Activated T-cell treated with anti-CD3 and anti-CD28 coated beads for 24 hours (primary cell): ENCODE results near the gene JAML.

Experiments
- DNase-seq: peaks from one replicate; pipeline ENCODE4 v3.0.0-alpha.2; 2020; ENCODE audit warnings: low read depth

JAML gene

DNA sequence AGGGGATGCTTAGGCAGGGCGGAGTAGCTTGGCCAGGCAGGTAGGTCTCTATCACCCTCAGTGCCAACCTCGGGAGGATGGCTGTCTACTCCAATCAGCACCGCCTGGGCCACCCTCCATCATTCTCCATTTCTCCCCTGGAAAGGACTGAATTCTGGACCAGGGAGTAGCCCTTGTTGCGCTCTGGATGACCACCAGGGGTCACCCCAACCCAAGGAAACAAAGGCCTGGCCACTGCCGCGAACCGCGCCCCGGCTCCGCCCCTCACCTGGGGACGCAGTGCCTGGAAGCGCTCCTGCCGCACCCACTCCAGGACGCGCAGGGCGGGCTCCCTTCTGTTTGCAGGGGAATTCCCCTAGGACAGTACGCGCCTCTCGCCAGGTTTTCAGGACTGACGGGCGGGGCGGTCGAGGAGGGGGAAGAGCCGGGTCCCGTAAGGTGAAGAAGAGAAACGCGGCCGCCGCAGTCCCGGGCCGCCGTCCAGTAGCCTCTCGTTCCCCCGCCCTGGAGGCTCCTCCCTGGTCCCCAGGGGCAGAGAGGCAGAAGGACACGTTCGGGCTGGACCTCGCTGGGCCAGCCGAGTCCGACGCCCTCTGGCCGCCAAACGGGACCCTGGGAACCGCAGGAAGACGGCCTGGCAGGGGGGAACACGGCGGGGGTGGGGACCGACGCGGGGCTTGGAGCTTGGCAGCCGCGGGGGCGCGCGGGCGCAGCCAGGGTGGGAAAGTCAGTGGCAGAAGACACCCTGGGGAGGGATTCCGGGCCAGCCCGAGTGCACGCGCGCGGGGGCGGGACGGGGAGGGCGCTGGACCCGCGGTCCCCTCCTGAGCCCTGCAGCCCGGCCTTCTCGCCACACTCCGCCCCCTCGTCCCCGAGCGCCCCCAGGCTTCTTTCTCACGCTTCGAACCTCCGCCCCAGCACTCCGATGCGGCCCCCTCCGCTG is 79.3 kb downstream of the JAML start:
- DNase-seq = peak; percentile 85

DNA sequence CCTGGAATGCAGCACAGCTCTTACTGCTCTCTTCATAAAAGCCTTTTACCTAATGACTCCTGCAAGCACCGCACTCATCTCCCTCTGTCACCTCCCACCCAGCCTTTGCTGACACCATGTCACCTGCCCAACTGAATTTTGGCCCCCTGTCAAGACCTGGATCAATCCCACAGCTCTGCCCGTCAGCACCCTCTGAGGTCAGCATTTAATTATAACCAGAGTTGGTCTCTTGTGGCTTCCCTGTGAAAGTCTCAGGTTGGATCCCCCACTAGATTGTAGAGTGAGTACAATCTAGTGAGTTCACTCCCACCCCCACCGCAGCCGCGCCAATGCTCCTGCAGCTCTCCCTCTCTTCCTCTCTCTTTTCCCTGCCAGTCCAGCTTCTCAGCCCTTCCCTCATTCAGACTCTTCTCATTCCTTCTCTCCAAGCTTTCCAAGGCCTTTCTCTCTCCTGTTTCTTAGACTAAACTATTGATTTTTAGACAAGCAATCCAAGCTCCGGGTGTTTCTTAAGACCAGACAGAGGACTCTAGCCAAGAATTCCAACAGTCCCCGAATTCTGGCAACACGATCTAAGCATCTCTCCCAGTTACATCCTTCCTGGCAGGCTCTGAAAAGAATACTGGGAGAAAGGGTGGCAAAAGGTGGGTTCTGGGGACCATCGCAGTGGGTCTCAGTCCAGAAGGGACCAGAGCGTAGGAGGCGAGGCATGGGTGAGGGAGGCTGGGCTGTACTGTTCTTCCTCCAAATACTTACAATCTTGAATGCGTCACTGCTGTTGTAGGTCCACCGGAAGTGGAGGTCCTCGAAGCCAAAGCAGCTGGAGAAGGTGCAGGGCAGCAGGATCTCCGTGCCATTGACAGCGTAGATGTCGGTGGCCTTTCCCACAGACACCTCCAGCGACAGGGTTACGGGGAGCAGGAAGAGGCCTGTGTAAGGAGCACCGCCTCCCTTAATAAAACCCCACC is 80.2 kb downstream of the JAML start:
- DNase-seq = no peak
